Keratinocyte (primary cell): ENCODE data around the gene COG6.

ENCODE experiments used
- CTCF ChIP-seq, 3 experiments: IDR thresholded peaks in 1 of 3; conservative IDR thresholded peaks in 1 of 3; optimal IDR thresholded peaks in 1 of 3; 2 replicates in 2 of 3; 3 replicates in 1 of 3; pipeline versions ENCODE3 to v1.5.1; 2011; ENCODE audit warnings: low read length in 3 of 3, mild to moderate bottlenecking in 3 of 3, moderate library complexity in 2 of 3, control low read depth in 1 of 3, inconsistent platforms in 1 of 3; ENCODE audit not compliant: insufficient read depth in 2 of 3; ENCODE audit errors: extremely low read depth in 1 of 3
- EZH2 ChIP-seq: IDR thresholded peaks from one replicate; pipeline ENCODE4 v1.6.1; 2012; ENCODE audit warnings: inconsistent platforms, mild to moderate bottlenecking, low read length, moderate library complexity

- TF ChIP-seq CTCF (optimal IDR thresholded peaks at IDR 0.05 in 1 of 3, IDR thresholded peaks at IDR 0.05 in 1 of 3, conservative IDR thresholded peaks at IDR 0.05 in 1 of 3; ENCODE audit: extremely low read depth in 1 of 3, insufficient read depth in 2 of 3, low read length in 3 of 3), result no peak
- no peak for TF ChIP-seq EZH2
Observed at GRCh38 chr13:39682788-39683187, 27.3 kb downstream of the COG6 start.
